Nephron progenitor cell (in vitro differentiated cells): Measurements from ENCODE around the gene CNTNAP3.
"Not testable (repeated sequence)": the region's sequence is repeated elsewhere in the genome, so short reads cannot be mapped to it uniquely, and the experiment has no call there.

Experiments used
- DNase-seq: peaks from one replicate; pipeline ENCODE4 v3.0.0; 2021
- H3K27ac Mint-ChIP-seq: 2 replicates; pipeline ENCODE4 v1.8.0; 2021; ENCODE audit warnings: mild to moderate bottlenecking, moderate library complexity, mixed read lengths
- H3K27me3 Mint-ChIP-seq: 2 replicates; pipeline ENCODE4 v1.8.0; 2021; ENCODE audit warnings: mild to moderate bottlenecking, low read depth, mixed read lengths; ENCODE audit not compliant: poor library complexity
- H3K36me3 Mint-ChIP-seq: 2 replicates; pipeline ENCODE4 v1.8.0; 2021; ENCODE audit warnings: low read depth, mixed read lengths
- H3K4me1 Mint-ChIP-seq: 2 replicates; pipeline ENCODE4 v1.8.0; 2021; ENCODE audit warnings: mixed read lengths
- H3K4me3 Mint-ChIP-seq: 2 replicates; pipeline ENCODE4 v1.8.0; 2021; ENCODE audit warnings: mild to moderate bottlenecking, moderate library complexity, mixed read lengths
- H3K9me3 Mint-ChIP-seq: 2 replicates; pipeline ENCODE4 v1.8.0; 2021; ENCODE audit warnings: mild to moderate bottlenecking, moderate library complexity, mixed read lengths

The CNTNAP3 gene

DNA sequence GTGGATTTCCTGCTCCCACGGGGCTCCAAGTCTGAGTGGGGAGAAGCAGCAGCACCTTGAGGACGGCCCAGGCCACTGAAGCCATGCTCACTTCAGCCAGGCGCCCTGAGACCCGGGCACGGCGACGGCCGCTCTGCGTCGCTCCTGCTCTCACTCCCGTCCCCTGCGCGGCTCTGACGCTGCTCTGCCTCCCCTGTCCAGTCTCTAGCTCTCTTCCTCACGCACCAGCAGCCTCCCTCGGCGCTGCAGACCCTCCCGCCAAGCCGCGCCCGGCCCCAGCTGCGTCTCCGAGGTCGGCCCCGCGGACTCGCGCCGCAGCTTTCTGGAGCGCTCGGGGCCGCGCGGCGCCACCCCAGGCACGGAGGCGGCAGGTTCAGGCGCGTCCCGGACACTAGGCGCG is at the start of gene CNTNAP3:
Gene CNTNAP3, minus strand, starts transcription at position 188 of the 400 bp plus-strand sequence. Its CDS starts 103 bp downstream, at position 85.
- H3K36me3 Mint-ChIP-seq, H3K27ac Mint-ChIP-seq, H3K27me3 Mint-ChIP-seq, H3K9me3 Mint-ChIP-seq, H3K4me1 Mint-ChIP-seq: not testable (repeated sequence)
- peak; percentile 53 for DNase-seq
- H3K4me3 Mint-ChIP-seq = peak within 1 kb of the TSS; percentile 74

DNA sequence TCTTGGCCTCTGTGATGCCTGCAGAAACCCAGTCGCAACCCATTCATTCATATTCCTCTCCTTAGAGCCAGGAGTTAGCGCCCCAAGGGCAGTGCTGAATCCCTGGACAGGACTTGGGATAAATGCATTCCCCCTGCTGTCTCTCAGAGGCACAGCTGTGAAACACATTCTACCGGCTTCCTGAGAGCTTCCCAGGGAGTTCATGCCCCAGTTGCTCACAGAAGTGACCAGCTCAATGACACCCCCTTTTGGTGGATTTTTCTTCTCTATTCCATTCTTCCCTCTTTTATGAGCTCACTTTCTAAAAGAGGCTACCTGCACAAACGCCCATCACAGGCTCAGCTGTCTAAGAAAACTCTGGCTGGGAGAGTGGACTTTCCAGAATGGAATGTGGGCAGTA is 8.0 kb downstream of the CNTNAP3 start:
- H3K9me3 Mint-ChIP-seq, H3K4me1 Mint-ChIP-seq, H3K27ac Mint-ChIP-seq, DNase-seq, H3K4me3 Mint-ChIP-seq, H3K36me3 Mint-ChIP-seq, H3K27me3 Mint-ChIP-seq: not testable (repeated sequence)

DNA sequence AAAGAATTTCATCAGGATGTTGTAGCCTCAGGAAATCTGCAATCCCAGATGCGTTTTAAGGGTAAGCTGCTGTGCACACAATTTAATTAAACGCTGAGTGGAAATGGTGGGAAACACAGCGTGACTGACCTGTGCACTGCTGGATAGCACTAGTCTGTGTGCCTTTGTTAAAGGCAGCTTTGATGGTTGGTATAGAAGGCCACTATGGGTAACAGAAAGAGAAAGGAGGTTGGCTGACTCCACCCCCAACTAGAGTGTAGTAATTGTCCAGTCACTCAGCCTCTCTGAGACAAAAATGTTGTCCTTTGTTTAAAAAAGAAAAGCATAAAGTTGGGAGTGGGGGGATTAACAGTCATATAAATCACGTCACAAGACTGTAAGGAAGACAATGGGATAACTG is 45.5 kb downstream of the CNTNAP3 start:
- H3K4me1 Mint-ChIP-seq, H3K4me3 Mint-ChIP-seq, DNase-seq, H3K27ac Mint-ChIP-seq, H3K36me3 Mint-ChIP-seq, H3K27me3 Mint-ChIP-seq, H3K9me3 Mint-ChIP-seq: not testable (repeated sequence)

DNA sequence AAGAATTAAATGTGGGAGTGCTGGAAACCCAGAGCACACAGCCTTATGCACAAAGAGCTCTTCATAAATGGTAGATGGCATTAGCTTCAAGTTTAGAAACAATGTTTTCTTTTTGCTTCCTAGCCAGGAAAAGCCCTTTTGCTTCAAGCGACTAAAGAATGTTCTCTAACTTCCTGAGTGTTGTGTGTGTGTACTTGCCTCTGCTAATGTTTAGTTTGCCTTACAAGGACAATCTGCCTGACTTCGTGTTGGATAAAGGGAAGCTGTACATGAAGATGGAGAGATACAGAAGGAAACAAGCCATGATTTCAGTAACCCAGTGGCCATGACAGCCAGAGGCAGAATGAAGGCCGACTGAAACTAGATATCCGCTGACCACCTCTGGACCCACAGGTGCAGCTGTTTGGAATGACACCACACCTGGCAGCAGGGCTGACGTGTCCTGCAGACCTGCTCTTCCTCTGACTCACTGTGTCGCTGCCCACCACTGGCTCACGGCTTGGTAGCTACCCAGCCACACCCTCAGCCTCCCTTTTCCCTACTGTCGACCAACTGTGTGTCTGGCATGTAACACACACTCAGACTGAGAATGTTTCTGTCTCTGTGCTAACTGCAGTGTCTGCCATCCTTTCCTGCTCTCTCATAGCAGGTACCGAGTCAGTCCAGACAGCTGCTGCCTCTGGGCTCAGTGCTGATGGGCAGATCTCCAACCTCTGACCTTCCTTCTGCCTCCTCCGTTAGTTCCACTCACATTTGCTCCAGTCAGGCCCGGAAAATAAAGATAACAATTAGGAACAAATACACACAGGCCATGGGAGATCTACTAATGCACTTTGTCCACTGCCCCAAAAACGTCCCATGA is 55.6 kb downstream of the CNTNAP3 start:
- not testable (repeated sequence) for H3K36me3 Mint-ChIP-seq, H3K4me1 Mint-ChIP-seq, H3K27me3 Mint-ChIP-seq

DNA sequence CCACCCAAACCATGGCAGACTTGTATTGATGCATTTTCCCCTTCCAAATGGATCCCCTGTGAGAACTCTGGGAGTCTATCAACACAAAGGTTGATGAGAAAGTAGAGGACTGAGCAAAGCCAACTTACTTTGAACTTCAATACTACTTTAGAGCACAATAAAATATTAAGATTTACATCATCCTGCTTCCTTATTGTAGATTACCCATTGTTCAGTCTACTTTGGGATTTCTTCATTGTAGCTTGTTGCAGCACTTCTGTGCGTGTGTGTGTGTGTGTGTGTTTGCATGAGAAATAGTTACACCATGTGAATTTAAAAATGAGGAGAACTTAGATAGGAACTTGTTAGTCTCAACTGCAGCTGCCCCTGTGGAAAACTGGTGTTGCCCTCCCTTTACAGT is 72.0 kb downstream of the CNTNAP3 start:
- not testable (repeated sequence) for H3K27me3 Mint-ChIP-seq, H3K4me3 Mint-ChIP-seq, H3K4me1 Mint-ChIP-seq, H3K36me3 Mint-ChIP-seq, H3K27ac Mint-ChIP-seq, H3K9me3 Mint-ChIP-seq, DNase-seq

More for the DNA sequence above, 55.6 kb downstream of the CNTNAP3 start:
- not testable (repeated sequence) for H3K9me3 Mint-ChIP-seq, DNase-seq, H3K4me3 Mint-ChIP-seq, H3K27ac Mint-ChIP-seq

DNA sequence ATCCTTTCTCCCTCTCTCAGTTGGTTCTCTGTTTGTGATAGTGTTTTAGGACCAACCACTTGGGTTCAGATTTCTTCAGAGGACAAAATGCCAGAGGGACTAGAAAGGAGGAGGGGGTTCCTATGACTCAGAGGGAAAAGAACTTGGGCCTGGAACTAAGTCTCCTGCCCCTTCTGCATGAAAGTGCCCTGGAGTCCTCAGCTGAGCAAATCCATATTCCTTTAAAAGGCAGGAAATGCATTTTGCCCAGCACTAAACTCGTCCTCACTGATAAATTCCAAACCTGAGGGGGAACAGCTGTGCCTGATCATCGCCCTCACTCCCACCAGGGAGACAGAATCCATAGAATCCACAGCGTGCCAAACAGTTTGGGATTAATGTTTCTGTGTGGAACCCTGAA is 78.2 kb downstream of the CNTNAP3 start:
- H3K9me3 Mint-ChIP-seq, H3K27me3 Mint-ChIP-seq, H3K27ac Mint-ChIP-seq, H3K4me3 Mint-ChIP-seq, H3K4me1 Mint-ChIP-seq, DNase-seq, H3K36me3 Mint-ChIP-seq: not testable (repeated sequence)

DNA sequence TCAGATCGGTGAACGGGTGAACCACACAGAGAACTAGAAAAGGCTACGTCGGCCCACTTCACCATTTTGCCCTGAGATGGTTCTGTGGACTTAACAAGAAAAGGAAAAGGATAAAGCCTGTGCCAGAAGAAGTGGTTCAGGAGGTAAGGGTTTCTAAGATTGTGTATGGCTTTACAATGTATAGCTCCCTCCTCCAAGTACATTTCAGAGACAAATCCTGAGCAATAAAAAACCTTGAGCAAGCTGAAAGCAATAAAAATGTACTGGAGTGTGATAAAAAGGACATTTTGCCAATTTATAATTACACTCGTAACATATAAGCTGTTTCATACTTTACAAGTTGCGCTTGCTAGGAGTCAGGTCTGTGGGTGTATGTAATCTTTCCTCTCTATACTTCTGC is 81.3 kb downstream of the CNTNAP3 start:
- DNase-seq, H3K4me3 Mint-ChIP-seq, H3K27me3 Mint-ChIP-seq, H3K27ac Mint-ChIP-seq, H3K36me3 Mint-ChIP-seq, H3K9me3 Mint-ChIP-seq, H3K4me1 Mint-ChIP-seq: not testable (repeated sequence)

DNA sequence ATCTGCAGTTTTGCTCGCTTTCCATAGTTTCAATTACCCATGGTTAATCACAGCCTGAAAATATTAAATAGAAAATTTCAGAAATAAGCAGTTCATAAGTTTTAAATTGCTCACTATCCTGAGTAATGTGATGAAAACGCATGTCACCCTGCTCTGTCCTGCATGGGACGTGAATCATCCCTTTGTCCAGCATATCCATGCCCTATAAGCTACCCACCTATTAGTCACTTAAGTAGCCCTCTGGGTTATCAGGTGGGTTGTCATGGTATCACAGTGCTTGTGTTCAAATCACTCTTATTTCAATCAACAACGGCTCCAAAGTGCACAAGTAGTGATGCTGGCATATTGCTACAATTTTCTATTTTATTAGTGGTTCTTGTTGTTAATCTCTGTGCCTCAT is 82.1 kb downstream of the CNTNAP3 start:
- not testable (repeated sequence) for H3K4me1 Mint-ChIP-seq, H3K9me3 Mint-ChIP-seq, DNase-seq, H3K4me3 Mint-ChIP-seq, H3K27me3 Mint-ChIP-seq, H3K27ac Mint-ChIP-seq, H3K36me3 Mint-ChIP-seq

DNA sequence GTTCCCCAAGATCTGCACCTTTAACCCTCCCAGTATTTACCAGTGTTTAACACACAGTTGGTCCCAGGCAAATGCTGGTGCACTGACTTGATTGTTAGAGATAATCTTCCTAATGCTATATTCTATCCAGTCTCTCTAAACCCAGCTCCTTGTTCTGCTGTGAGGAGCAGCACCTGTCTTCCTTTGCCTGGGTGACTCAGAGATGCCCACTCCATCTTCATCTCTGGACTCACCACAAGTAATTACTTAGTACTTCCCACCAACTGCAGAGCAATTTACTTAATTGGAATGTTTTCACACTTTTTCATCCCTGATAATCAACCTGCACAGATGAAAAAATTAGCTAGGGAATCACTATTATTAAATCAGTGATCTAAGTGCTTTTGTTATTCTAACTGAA is 87.6 kb downstream of the CNTNAP3 start:
- not testable (repeated sequence) for H3K4me3 Mint-ChIP-seq, H3K36me3 Mint-ChIP-seq, H3K27me3 Mint-ChIP-seq, H3K27ac Mint-ChIP-seq, H3K9me3 Mint-ChIP-seq, DNase-seq, H3K4me1 Mint-ChIP-seq

DNA sequence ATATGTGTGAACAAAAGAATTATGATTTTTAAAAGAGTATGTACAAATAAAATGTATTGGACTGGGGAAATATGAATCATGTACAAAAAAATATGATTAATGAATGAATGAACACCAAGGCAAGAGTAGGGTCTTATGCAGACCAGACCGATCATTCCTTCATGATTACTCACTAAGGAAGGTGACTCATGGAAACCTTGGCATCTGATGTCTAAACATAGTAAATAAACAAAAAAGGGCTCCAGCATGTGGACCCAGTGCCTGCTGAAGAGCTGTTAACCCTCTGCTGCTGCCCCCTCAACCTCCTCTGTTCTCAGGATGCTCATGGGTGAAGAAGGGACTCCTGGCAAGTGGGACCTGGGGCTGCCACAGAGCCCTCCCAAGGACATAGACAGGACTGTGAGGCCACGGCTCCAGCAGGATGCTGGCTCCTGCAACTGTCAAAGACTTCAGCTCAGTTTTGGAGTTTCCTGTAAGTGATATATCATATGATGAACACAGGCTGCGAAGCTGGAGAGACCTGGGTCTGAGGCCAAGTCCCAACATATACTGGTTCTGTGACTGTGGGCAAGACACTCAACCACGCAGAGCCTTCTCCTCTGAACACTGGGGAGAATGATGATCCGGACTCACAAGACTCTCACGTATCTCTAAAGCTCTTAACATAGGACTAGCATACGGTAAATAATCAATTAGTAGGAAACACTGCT is 89.8 kb downstream of the CNTNAP3 start:
- not testable (repeated sequence) for H3K9me3 Mint-ChIP-seq, DNase-seq, H3K27me3 Mint-ChIP-seq, H3K36me3 Mint-ChIP-seq, H3K4me1 Mint-ChIP-seq, H3K4me3 Mint-ChIP-seq, H3K27ac Mint-ChIP-seq

DNA sequence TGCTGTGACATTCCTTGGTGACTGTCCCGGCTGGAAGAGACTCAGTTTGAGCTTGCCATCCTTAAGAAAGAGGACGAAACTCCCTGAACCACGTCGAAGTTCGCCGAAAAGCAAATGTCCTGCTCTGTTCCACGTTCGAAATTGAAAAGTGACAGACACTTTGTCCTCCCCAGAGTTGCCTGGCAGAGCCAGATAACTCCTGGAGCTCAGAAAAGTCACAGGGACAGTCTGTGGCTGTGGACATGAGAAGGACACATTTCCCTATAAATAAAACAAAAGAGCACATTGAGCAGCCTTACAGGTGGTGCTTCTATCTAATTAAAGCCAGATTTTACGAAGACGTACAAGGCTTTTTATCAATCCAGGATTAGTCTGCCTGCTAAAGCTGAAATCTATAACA is 116.6 kb downstream of the CNTNAP3 start:
- H3K27me3 Mint-ChIP-seq, H3K36me3 Mint-ChIP-seq, H3K4me3 Mint-ChIP-seq, H3K4me1 Mint-ChIP-seq, H3K9me3 Mint-ChIP-seq, H3K27ac Mint-ChIP-seq, DNase-seq: not testable (repeated sequence)

DNA sequence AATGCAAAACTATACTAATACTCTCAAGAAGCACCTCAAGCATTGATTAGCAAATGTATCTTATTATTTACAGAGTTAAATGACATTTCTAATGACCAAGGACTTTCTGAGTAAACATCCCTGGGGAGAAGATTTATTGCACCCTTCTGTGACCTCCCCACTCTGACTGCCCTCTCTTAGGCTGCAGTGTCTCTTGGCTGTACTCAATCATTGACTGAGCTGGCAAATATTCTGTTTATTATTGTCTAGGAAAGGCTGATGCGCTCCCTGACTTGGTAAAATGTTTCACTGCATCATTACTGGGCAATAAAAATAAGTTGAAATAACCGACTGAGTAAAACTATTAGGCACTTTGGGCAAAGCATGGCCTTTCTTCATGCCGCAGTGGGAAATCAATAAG is 130.3 kb downstream of the CNTNAP3 start:
- not testable (repeated sequence) for H3K4me1 Mint-ChIP-seq, H3K27ac Mint-ChIP-seq, H3K36me3 Mint-ChIP-seq, H3K9me3 Mint-ChIP-seq, H3K27me3 Mint-ChIP-seq, H3K4me3 Mint-ChIP-seq, DNase-seq

DNA sequence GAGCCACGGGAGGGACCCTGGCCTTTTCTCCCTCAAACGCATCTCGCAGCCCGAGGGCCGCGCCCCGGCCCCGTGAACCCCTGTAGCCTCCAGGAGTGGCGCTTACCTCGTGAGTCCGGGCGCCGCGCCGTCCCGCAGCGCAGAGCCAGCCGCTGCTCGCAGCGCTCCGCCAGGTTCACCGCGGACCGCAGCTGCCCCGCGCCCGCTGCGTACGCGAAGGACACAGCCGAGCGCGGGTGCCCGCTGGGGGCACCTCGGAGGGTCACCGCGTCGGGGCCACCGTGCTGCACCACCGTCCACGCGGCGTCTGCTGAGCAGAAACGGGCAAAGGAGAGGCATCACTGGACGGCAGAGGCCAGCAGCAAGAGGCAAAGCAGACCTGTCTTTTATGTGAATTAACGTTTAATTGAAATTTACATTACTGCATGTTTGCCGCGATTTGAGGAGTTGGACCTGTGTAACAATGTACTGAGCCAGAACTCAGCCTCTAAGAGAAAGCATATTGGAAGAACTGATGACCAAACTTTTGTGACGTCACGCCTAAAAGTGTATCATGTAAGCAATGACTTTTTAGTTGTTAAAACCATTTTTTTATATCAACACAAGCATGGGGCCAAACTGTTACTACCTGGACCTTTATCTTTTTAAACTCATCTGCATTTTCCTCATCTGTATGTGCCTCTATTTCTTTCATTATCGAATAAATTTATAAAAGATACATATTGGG is 155.0 kb downstream of the CNTNAP3 start:
- H3K4me3 Mint-ChIP-seq, DNase-seq, H3K4me1 Mint-ChIP-seq, H3K27ac Mint-ChIP-seq, H3K9me3 Mint-ChIP-seq, H3K36me3 Mint-ChIP-seq, H3K27me3 Mint-ChIP-seq: not testable (repeated sequence)

DNA sequence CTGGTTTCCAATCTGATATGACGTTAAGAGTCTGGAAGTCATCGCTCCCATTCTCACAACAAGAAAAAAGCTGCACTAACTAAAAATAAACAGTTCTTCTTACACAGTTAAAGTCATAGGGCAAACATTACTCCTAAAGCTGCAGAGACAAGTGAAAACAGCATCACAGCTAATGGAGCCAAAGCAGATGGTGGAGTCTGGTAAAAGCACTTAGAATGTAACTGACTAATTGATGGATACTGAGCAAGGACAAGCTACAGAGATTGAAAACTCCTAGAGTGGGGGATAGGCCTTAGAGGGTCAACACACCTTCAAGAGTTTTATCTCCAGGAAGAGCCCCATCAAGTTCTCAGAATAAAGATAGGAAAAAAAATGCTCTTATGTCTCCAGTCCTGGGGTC is 166.6 kb downstream of the CNTNAP3 start:
- H3K4me1 Mint-ChIP-seq, H3K36me3 Mint-ChIP-seq, H3K27ac Mint-ChIP-seq, H3K27me3 Mint-ChIP-seq, H3K4me3 Mint-ChIP-seq, DNase-seq: not testable (repeated sequence)
- peaks cover 14% of the 10 kb centered on the region for H3K9me3 Mint-ChIP-seq
